Kidney epithelial cell (primary cell): ENCODE measurements around the gene ARHGAP40. TPM values are rescaled to one million over a fixed set of nuclear protein-coding genes. Genes with fewer than 3 reads are reported as not detected.

Source experiments
- DNase-seq: peaks from one replicate; pipeline ENCODE4 v3.0.0-alpha.2; 2010; ENCODE audit warnings: low read depth
- H3K27me3 ChIP-seq: 2 replicates; pipeline ENCODE4 v1.6.0; 2011; ENCODE audit warnings: low read length; ENCODE audit not compliant: control insufficient read depth, insufficient read depth
- H3K36me3 ChIP-seq: 2 replicates; pipeline ENCODE4 v1.5.1; 2011; ENCODE audit warnings: low read length; ENCODE audit not compliant: control insufficient read depth, insufficient read depth
- H3K4me3 ChIP-seq: 2 replicates; pipeline ENCODE4 v1.5.1; 2011; ENCODE audit warnings: low read depth, mild to moderate bottlenecking, control low read depth, low read length
- total RNA-seq: library from RNA; depleted of rRNA; stranded (reverse); fragments of >200 nt; gene quantifications from 2 replicates; pipeline ENCODE4 v1.2.3, GENCODE V29; 2015
- TF ChIP-seq, protein P1 (sequence below): IDR thresholded peaks from 2 replicates; pipeline ENCODE4 v1.5.1; 2011; ENCODE audit warnings: mild to moderate bottlenecking, moderate library complexity, low read length, control low read depth, inconsistent platforms; ENCODE audit not compliant: insufficient read depth, poor library complexity, severe bottlenecking

The ARHGAP40 gene
- total RNA-seq, 1 donor from 2014 or later: 2.8 TPM

DNA sequence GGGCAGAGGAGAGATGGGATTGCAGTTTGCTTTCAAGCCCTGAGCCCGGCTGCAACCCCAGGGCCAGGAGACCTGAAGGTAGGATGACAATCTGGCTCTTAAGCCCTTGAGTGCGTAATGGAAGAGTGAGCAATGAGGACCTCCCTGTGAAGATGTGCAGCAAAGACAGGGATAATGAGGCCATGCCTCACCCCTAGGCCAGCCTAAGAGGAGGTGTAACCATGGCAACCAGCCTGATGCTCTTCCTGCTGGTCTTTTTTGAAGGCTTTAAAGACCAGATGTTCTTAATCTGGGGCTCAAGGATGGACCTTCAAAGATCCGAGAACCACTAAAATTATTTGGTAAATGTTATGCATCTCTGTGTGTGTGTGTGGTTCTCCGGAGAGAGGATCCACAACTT lies 8.2 kb downstream of the ARHGAP40 start:
- Histone ChIP-seq H3K36me3 (no peaks in the 10 kb centered on the region), H3K4me3 (no peak overlapping the region), H3K27me3 (no peaks in the 10 kb centered on the region)
- TF ChIP-seq, protein P1, sequence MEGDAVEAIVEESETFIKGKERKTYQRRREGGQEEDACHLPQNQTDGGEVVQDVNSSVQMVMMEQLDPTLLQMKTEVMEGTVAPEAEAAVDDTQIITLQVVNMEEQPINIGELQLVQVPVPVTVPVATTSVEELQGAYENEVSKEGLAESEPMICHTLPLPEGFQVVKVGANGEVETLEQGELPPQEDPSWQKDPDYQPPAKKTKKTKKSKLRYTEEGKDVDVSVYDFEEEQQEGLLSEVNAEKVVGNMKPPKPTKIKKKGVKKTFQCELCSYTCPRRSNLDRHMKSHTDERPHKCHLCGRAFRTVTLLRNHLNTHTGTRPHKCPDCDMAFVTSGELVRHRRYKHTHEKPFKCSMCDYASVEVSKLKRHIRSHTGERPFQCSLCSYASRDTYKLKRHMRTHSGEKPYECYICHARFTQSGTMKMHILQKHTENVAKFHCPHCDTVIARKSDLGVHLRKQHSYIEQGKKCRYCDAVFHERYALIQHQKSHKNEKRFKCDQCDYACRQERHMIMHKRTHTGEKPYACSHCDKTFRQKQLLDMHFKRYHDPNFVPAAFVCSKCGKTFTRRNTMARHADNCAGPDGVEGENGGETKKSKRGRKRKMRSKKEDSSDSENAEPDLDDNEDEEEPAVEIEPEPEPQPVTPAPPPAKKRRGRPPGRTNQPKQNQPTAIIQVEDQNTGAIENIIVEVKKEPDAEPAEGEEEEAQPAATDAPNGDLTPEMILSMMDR: no peak
- DNase-seq: no peak

DNA sequence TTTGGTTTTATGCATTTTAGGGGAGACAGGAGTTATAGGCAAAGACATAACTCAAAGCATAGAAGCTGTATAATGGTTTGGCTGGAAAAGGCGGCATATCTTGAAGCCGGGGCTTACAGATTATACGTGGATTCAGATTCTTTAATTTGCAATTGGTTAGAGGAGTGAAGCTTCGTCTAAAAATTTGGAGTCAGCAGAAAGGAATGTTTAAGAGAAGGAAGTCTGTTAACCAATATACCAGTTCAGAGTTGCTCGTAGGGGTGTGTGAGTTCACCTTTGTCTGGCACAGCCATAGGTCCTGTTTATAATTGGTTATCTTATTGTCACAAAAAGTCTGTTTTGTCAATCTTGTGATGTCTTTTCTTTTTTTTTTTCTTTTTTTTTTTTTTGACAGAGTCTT lies 8.9 kb downstream of the ARHGAP40 start:
- H3K27me3 ChIP-seq: no peaks in the 10 kb centered on the region
- no peak overlapping the region for H3K4me3 ChIP-seq
- H3K36me3 ChIP-seq: no peaks in the 10 kb centered on the region
- DNase-seq: peak; percentile 42
- TF ChIP-seq, protein P1: no peak

DNA sequence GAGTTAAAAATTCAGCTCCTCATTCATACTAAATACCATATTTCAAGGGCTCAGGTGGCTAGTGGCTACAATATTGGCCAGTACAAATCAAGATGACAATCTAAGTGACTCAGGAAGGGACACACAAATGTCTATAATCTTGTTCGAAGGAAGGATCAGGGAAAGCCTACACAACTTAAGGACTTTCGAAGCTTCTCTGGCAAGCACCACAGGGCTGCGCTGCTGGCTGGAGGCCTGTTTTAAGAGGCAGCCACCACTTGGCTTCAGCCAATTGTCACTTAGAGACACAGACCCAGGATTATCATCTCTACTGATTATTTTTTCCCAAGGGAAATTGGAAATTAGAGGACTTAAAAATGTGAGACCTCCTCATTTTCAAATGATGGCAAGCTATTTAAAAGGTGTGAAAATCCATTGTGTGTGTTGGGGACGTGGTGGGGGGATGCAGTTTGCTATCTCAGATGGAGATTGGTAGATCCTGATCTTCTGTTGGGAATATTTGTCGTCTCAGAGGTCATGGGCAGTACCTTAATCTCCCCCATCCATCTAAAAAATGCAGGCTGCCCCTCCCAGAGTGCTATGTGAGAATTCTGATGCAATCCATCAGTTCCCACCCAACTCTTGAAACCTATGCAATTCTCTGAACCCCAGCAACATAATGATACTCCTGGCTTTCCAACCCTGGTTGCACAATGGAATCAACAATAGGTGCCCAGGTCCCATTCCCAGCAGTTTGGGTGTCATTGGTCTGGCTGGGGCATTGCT lies 11.3 kb downstream of the ARHGAP40 start:
- Histone ChIP-seq H3K4me3 (no peak overlapping the region), H3K27me3 (no peaks in the 10 kb centered on the region), H3K36me3 (no peaks in the 10 kb centered on the region)
- TF ChIP-seq, protein P1: no peak
- no peak for DNase-seq

DNA sequence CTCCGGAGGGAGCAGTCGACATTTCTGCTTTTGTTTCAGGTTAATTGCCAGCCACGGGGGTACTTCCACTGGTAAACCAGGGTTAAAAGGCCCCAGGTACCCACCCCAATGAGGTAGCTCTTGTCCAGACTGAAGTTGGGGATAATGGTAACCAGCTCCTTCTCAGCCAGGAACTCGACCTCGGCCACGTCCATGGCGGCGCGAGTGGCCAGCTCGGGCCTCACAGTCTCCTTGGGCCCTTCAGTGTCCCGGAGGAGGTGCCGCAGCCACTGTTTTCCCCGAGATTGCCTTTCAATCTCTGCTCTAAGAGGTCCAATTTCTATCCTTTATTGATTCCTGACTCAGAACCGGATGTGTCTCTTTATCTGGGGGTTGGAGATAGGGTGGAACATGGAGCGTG lies 13.7 kb downstream of the ARHGAP40 start:
- Histone ChIP-seq H3K27me3 (no peaks in the 10 kb centered on the region), H3K36me3 (no peaks in the 10 kb centered on the region), H3K4me3 (no peak overlapping the region)
- no peak for DNase-seq
- TF ChIP-seq, protein P1: no peak

DNA sequence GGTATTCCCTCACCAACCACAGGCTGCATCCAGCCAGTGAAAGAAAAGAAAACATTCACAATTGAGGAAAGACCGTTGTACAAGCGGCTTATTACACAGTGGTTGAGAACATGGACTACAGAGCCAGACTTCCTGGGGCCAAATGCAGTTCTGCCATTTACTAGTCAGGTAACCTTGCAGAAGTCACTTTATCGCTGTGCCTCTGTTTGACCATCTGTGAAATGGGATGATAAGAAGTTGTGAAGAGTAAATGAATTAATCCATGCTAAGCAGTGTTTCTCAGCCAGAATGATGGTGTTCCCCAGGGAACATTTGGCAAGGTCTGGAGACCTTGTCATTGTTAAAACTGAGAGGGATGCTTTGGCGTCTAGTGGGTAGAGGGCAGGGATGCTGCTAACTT lies 14.8 kb downstream of the ARHGAP40 start:
- no peak for DNase-seq
- TF ChIP-seq, protein P1: no peak
- H3K4me3 ChIP-seq: no peak overlapping the region
- H3K27me3 ChIP-seq: no peaks in the 10 kb centered on the region
- H3K36me3 ChIP-seq: no peaks in the 10 kb centered on the region
